Vagina (tissue), 2 donors: ENCODE data around the gene SNX9. TPM values are rescaled to one million over a fixed set of nuclear protein-coding genes. Genes with fewer than 3 reads are reported as not detected.

Experiments
- DNase-seq, 2 donors: peaks; one replicate each; pipeline ENCODE4 v3.0.0-alpha.2; 2017; ENCODE audit errors: extremely low spot score in 2 of 2
- H3K27ac ChIP-seq: fragments of 200-600 bp; sonication (generic); one replicate; pipeline ENCODE4 v1.5.1; 2019
- H3K27me3 ChIP-seq: fragments of 200-600 bp; sonication (generic); one replicate; pipeline ENCODE4 v1.5.1; 2019
- H3K36me3 ChIP-seq, 2 donors: fragments of 200-600 bp; sonication (generic); one replicate each; pipeline ENCODE4 v1.5.1; 2017 to 2019
- H3K4me1 ChIP-seq: fragments of 200-600 bp; sonication (generic); one replicate; pipeline ENCODE4 v1.5.1; 2019
- H3K4me3 ChIP-seq, 2 donors: fragments of 200-600 bp; sonication (generic); 1 replicate in 1 of 2; 2 replicates in 1 of 2; pipeline ENCODE4 v1.5.1; 2016 to 2019
- H3K9me3 ChIP-seq: fragments of 200-600 bp; sonication (generic); one replicate; pipeline ENCODE4 v1.5.1; 2019
- POLR2A ChIP-seq, 2 donors: fragments of 450-650 bp; IDR thresholded peaks; one replicate each; pipeline ENCODE4 v1.6.1; 2017; ENCODE audit warnings: antibody characterized with exemption in 2 of 2, mild to moderate bottlenecking in 2 of 2, moderate library complexity in 2 of 2
- POLR2AphosphoS5 ChIP-seq, 2 donors: sonication (generic); formaldehyde crosslinking; IDR thresholded peaks; one replicate each; pipeline ENCODE4 v1.9.0; 2017; ENCODE audit warnings: antibody characterized with exemption in 2 of 2, mild to moderate bottlenecking in 2 of 2, low read depth in 1 of 2; ENCODE audit not compliant: insufficient read depth in 1 of 2
- intact Hi-C: fragments of 100-400 bp; cut with DNase I; formaldehyde crosslinking; loops from one replicate; pipeline ENCODE4 v1.15.1; 2023
- total RNA-seq: library from RNA; depleted of rRNA; stranded (reverse); fragments of >200 nt; gene quantifications from one replicate; pipeline ENCODE4 v1.2.3, GENCODE V29; 2016
- TF ChIP-seq, protein P1 (sequence below), 3 experiments: fragments of 450-650 bp in 2 of 3; fragments of 200-600 bp in 1 of 3; sonication (generic) in 1 of 3; IDR thresholded peaks; one replicate each; pipeline ENCODE4 v1.5.1; 2017 to 2019; ENCODE audit warnings: antibody characterized with exemption in 3 of 3, mild to moderate bottlenecking in 2 of 3, moderate library complexity in 2 of 3

Gene SNX9
- total RNA-seq, 1 donor from 2014 or later: 61.4 TPM

DNA sequence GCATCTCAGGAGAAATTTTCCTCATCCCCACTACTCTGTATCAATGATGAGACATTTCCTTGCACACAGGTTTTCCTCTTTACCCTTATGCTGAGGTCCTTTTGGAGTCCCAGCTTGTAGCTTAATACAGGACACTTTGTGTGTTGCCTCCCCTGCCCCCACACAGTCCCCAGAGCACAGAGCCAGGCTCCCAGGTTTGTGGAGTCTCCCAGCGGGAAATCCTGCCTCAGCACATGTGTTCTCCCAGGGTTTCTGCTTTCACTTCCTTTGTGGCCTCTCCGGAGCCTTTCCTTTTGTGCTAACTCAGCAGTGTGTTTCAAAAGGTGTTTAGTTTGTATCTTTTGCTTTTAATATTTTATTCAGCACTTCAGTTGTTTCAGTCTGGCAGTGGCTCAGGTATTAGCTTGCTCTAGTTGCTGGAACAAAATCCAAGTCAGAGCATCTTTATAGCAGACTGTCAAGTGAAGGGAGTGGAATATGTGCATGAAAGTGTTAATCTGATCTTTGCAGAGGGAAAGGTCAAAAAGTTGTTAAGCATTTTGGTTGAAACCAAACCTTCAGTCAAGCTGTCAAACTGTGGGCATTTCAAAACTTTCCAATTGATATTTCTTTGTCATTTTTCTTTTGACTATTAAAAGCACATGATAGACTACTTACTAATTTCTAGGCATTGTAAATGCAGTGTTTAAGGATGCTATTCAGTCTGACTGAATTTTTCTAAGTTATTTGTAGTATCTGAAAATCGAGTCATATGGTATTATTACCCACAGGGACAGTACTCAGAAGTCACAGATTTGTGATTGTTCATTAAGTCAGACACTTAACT lies 8.6 kb downstream of the SNX9 start:
- no peaks in the 10 kb centered on the region for H3K9me3 ChIP-seq
- H3K4me1 ChIP-seq: peaks cover 65% of the 10 kb centered on the region
- no peak overlapping the region for H3K4me3 ChIP-seq
- TF ChIP-seq POLR2AphosphoS5 (IDR thresholded peaks at IDR 0.05; ENCODE audit: insufficient read depth in 1 of 2, low read depth in 1 of 2) (no peak), POLR2A (IDR thresholded peaks at IDR 0.05) (no peak)
- TF ChIP-seq, protein P1, sequence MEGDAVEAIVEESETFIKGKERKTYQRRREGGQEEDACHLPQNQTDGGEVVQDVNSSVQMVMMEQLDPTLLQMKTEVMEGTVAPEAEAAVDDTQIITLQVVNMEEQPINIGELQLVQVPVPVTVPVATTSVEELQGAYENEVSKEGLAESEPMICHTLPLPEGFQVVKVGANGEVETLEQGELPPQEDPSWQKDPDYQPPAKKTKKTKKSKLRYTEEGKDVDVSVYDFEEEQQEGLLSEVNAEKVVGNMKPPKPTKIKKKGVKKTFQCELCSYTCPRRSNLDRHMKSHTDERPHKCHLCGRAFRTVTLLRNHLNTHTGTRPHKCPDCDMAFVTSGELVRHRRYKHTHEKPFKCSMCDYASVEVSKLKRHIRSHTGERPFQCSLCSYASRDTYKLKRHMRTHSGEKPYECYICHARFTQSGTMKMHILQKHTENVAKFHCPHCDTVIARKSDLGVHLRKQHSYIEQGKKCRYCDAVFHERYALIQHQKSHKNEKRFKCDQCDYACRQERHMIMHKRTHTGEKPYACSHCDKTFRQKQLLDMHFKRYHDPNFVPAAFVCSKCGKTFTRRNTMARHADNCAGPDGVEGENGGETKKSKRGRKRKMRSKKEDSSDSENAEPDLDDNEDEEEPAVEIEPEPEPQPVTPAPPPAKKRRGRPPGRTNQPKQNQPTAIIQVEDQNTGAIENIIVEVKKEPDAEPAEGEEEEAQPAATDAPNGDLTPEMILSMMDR (IDR thresholded peaks at IDR 0.05): no peak
- DNase-seq: no peak
- H3K36me3 ChIP-seq: no peaks in the 10 kb centered on the region
- no peaks in the 10 kb centered on the region for H3K27me3 ChIP-seq
- no peak overlapping the region for H3K27ac ChIP-seq
- intact Hi-C loops: no loop called here

- no peaks in the 10 kb centered on the region for H3K27me3 ChIP-seq
- no peak overlapping the region for H3K4me3 ChIP-seq
- peaks cover 67% of the 10 kb centered on the region for H3K4me1 ChIP-seq
- intact Hi-C loops: no loop called here
- no peak overlapping the region for H3K27ac ChIP-seq
- no peaks in the 10 kb centered on the region for H3K9me3 ChIP-seq
- H3K36me3 ChIP-seq: no peaks in the 10 kb centered on the region
- DNase-seq: no peak
- TF ChIP-seq POLR2AphosphoS5 (IDR thresholded peaks at IDR 0.05; ENCODE audit: insufficient read depth in 1 of 2, low read depth in 1 of 2) (no peak), POLR2A (IDR thresholded peaks at IDR 0.05) (no peak)
- TF ChIP-seq, protein P1 (IDR thresholded peaks at IDR 0.05): no peak
These were observed 9.4 kb downstream of the SNX9 start for GRCh38 chr6:157832250-157832967.

DNA sequence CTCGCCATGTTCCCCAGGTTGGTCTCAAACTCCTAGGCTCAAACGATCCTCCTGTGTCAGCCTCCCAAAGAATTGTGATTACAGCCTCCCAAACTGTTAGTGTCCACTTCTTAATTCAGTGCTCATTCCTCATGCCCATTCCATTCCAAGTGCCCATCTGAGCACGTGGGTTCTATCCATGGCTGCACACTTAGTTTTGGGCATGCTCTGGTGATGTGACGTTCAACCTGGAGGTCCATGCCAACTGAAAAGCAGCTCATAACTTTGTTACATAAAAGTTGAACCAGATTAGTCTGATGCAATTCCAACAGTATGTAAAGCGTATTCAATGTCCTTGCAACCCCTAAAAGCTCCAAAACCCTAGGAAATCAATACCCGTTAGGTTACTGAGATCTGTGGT lies 11.5 kb downstream of the SNX9 start:
- no peak overlapping the region for H3K27ac ChIP-seq
- DNase-seq: no peak
- H3K9me3 ChIP-seq: no peaks in the 10 kb centered on the region
- peaks cover 72% of the 10 kb centered on the region for H3K4me1 ChIP-seq
- TF ChIP-seq POLR2A (IDR thresholded peaks at IDR 0.05): no peak
- TF ChIP-seq, protein P1 (IDR thresholded peaks at IDR 0.05): no peak
- TF ChIP-seq POLR2AphosphoS5 (IDR thresholded peaks at IDR 0.05; ENCODE audit: insufficient read depth in 1 of 2, low read depth in 1 of 2): no peak
- H3K36me3 ChIP-seq: no peaks in the 10 kb centered on the region
- no peaks in the 10 kb centered on the region for H3K27me3 ChIP-seq
- no peak overlapping the region for H3K4me3 ChIP-seq
- intact Hi-C loops: no loop called here

- H3K4me1 ChIP-seq: peaks cover 72% of the 10 kb centered on the region
These were observed 15.8 kb downstream of the SNX9 start for GRCh38 chr6:157838718-157839430.

More at GRCh38 chr6:157838718-157839430, 15.8 kb downstream of the SNX9 start:
- TF ChIP-seq, protein P1 (IDR thresholded peaks at IDR 0.05): no peak
- no peak for TF ChIP-seq POLR2A (IDR thresholded peaks at IDR 0.05)
- Histone ChIP-seq H3K9me3 (no peaks in the 10 kb centered on the region), H3K27ac (no peak overlapping the region), H3K4me3 (no peak overlapping the region), H3K36me3 (no peaks in the 10 kb centered on the region), H3K27me3 (no peaks in the 10 kb centered on the region)
- DNase-seq: no peak
- intact Hi-C loops: no loop called here
